Left forelimb (tissue), 1 donor: ENCODE data around the gene STK32B.
A peak's percentile ranks its signal among the peaks of the same experiment; 100 is the strongest.
"Not testable (repeated sequence)": the region's sequence is repeated elsewhere in the genome, so short reads cannot be mapped to it uniquely, and the experiment has no call there.

Experiments
- DNase-seq: peaks from one replicate; pipeline ENCODE4 v3.0.0-alpha.2; 2018; ENCODE audit warnings: low spot score

Gene STK32B

GRCh38 chr4:5051278-5052203, at the start of gene STK32B:
STK32B (plus strand) TSS chr4:5051480.
- peak; percentile 79 for DNase-seq

- DNase-seq: not testable (repeated sequence)
These were observed 49.6 kb upstream of the STK32B start for GRCh38 chr4:5001641-5002040.

- DNase-seq: no peak
These were observed 47.9 kb upstream of the STK32B start for GRCh38 chr4:5003372-5003857.

GRCh38 chr4:5003918-5004317, 47.4 kb upstream of the STK32B start:
- DNase-seq: no peak

GRCh38 chr4:5004496-5004895, 46.8 kb upstream of the STK32B start:
- no peak for DNase-seq

GRCh38 chr4:5006932-5007331, 44.3 kb upstream of the STK32B start:
- DNase-seq: not testable (repeated sequence)

GRCh38 chr4:5009796-5010195, 41.5 kb upstream of the STK32B start:
- no peak for DNase-seq

GRCh38 chr4:5010984-5011383, 40.3 kb upstream of the STK32B start:
- no peak for DNase-seq

- no peak for DNase-seq
These were observed 38.9 kb upstream of the STK32B start for GRCh38 chr4:5012244-5012898.

- no peak for DNase-seq
These were observed 38.3 kb upstream of the STK32B start for GRCh38 chr4:5012958-5013357.

GRCh38 chr4:5014007-5014682, 37.1 kb upstream of the STK32B start:
- peak; percentile 48 for DNase-seq

- no peak for DNase-seq
These were observed 33.2 kb upstream of the STK32B start for GRCh38 chr4:5018096-5018495.

- DNase-seq: no peak
These were observed 32.7 kb upstream of the STK32B start for GRCh38 chr4:5018603-5019002.

GRCh38 chr4:5019274-5019673, 32.0 kb upstream of the STK32B start, which contains the start of gene CYTL1:
CYTL1 (minus strand) TSS chr4:5019458; CDS start chr4:5019445, 13 bp downstream.
- no peak for DNase-seq

GRCh38 chr4:5019796-5020195, 31.5 kb upstream of the STK32B start:
- DNase-seq: no peak

- no peak for DNase-seq
These were observed 30.9 kb upstream of the STK32B start for GRCh38 chr4:5020341-5020740.

- no peak for DNase-seq
These were observed 29.7 kb upstream of the STK32B start for GRCh38 chr4:5021546-5021945.

- no peak for DNase-seq
These were observed 26.6 kb upstream of the STK32B start for GRCh38 chr4:5024673-5025072.

GRCh38 chr4:5026371-5026770, 24.9 kb upstream of the STK32B start:
- DNase-seq: no peak

- DNase-seq: no peak
These were observed 23.9 kb upstream of the STK32B start for GRCh38 chr4:5027346-5027745.

- no peak for DNase-seq
These were observed 22.8 kb upstream of the STK32B start for GRCh38 chr4:5028480-5028879.

- DNase-seq: no peak
These were observed 21.8 kb upstream of the STK32B start for GRCh38 chr4:5029447-5029846.
